Keratinocyte (primary cell): ENCODE data around the gene SMARCA4. TPM values are rescaled to one million over a fixed set of nuclear protein-coding genes. Genes with fewer than 3 reads are reported as not detected.

Source experiments
- DNase-seq: peaks from one replicate; pipeline ENCODE4 v3.0.0-alpha.2; 2011; ENCODE audit warnings: low read depth, missing footprints, low spot score
- FAIRE-seq: peaks from 2 replicates; lab custom pipeline; 2011; peaks lifted over from hg19 to GRCh38; lab: Jason Lieb, UNC
- H2AFZ ChIP-seq: 2 replicates; pipeline ENCODE4 v1.6.0; 2012; ENCODE audit warnings: low read length, control low read depth, inconsistent platforms; ENCODE audit not compliant: control insufficient read depth
- H3K27ac ChIP-seq: 2 replicates; pipeline ENCODE4 v1.5.1; 2011; ENCODE audit warnings: low read length; ENCODE audit not compliant: control insufficient read depth, insufficient read depth
- H3K27me3 ChIP-seq: 3 replicates; pipeline ENCODE4 v1.6.0; 2011; ENCODE audit warnings: low read length; ENCODE audit not compliant: control insufficient read depth, insufficient read depth; ENCODE audit errors: extremely low read depth
- H3K36me3 ChIP-seq, 2 experiments: 2 replicates in 1 of 2; 3 replicates in 1 of 2; pipeline ENCODE4 v1.5.1; 2011; ENCODE audit warnings: low read length in 2 of 2, mild to moderate bottlenecking in 1 of 2; ENCODE audit not compliant: control insufficient read depth in 2 of 2, insufficient read depth in 2 of 2; ENCODE audit errors: extremely low read depth in 1 of 2
- H3K4me1 ChIP-seq: 3 replicates; pipeline ENCODE4 v1.5.1; 2011; ENCODE audit warnings: low read length; ENCODE audit not compliant: control insufficient read depth, insufficient read depth; ENCODE audit errors: extremely low read depth
- H3K4me2 ChIP-seq: 3 replicates; pipeline ENCODE4 v1.6.0; 2011; ENCODE audit warnings: low read depth, low read length; ENCODE audit not compliant: control insufficient read depth, insufficient read depth; ENCODE audit errors: extremely low read depth
- H3K4me3 ChIP-seq, 3 experiments: fragments of 200-600 bp in 1 of 3; sonication (generic) in 1 of 3; 2 replicates in 2 of 3; 3 replicates in 1 of 3; pipeline ENCODE4 v1.5.1; 2011 to 2016; ENCODE audit warnings: low read length in 3 of 3, mild to moderate bottlenecking in 3 of 3, control low read depth in 2 of 3, inconsistent platforms in 1 of 3, low read depth in 1 of 3, mixed read lengths in 1 of 3, mixed run types in 1 of 3, moderate library complexity in 1 of 3; ENCODE audit not compliant: control insufficient read depth in 2 of 3, insufficient read depth in 2 of 3; ENCODE audit errors: extremely low read depth in 1 of 3
- H3K79me2 ChIP-seq: 2 replicates; pipeline ENCODE4 v1.6.0; 2012; ENCODE audit warnings: low read length; ENCODE audit not compliant: control insufficient read depth, insufficient read depth
- H3K9ac ChIP-seq: 3 replicates; pipeline ENCODE4 v1.6.0; 2011; ENCODE audit warnings: low read length; ENCODE audit not compliant: control insufficient read depth, insufficient read depth; ENCODE audit errors: extremely low read depth
- H3K9me1 ChIP-seq: 3 replicates; pipeline ENCODE4 v1.6.0; 2011; ENCODE audit warnings: low read length; ENCODE audit not compliant: control insufficient read depth, insufficient read depth; ENCODE audit errors: extremely low read depth
- H3K9me3 ChIP-seq: 2 replicates; pipeline ENCODE4 v1.5.1; 2012; ENCODE audit warnings: low read depth, low read length; ENCODE audit not compliant: control insufficient read depth
- H4K20me1 ChIP-seq: 3 replicates; pipeline ENCODE4 v1.6.0; 2011; ENCODE audit warnings: low read length; ENCODE audit not compliant: control insufficient read depth, insufficient read depth; ENCODE audit errors: extremely low read depth
- EZH2 ChIP-seq: IDR thresholded peaks from one replicate; pipeline ENCODE4 v1.6.1; 2012; ENCODE audit warnings: inconsistent platforms, mild to moderate bottlenecking, low read length, moderate library complexity
- dilution Hi-C: fragments of 300-500 bp; cut with MboI; formaldehyde crosslinking; loops from one replicate; pipeline ENCODE4 v1.7.0; 2020; ENCODE audit warnings: low sequenced_read_pairs; ENCODE audit not compliant: extremely low pct_ligation_motif_present
- polyA plus RNA-seq, 5 experiments: library from polyadenylated mRNA; depleted of rRNA in 3 of 5; stranded (reverse) in 3 of 5; stranded (forward) in 1 of 5; unstranded in 1 of 5; fragments of >200 nt; gene quantifications; 1 replicate in 1 of 5; 2 replicates in 3 of 5; 3 replicates in 1 of 5; pipeline versions ENCODE4 v1.2.1 to v1.2.3, GENCODE V29; 2011 to 2012; ENCODE audit warnings: missing spikeins in 2 of 5, low read depth in 1 of 5, low replicate concordance in 1 of 5
- TF ChIP-seq, protein P1 (sequence below), 3 experiments: IDR thresholded peaks in 1 of 3; conservative IDR thresholded peaks in 1 of 3; optimal IDR thresholded peaks in 1 of 3; 2 replicates in 2 of 3; 3 replicates in 1 of 3; pipeline versions ENCODE3 to v1.5.1; 2011; ENCODE audit warnings: low read length in 3 of 3, mild to moderate bottlenecking in 3 of 3, moderate library complexity in 2 of 3, control low read depth in 1 of 3, inconsistent platforms in 1 of 3; ENCODE audit not compliant: insufficient read depth in 2 of 3; ENCODE audit errors: extremely low read depth in 1 of 3

Gene SMARCA4
- polyA plus RNA-seq, 1 donor (not counting 4 experiments of a cell fraction or from before 2014, with no cell fraction given): 33.1 TPM

DNA sequence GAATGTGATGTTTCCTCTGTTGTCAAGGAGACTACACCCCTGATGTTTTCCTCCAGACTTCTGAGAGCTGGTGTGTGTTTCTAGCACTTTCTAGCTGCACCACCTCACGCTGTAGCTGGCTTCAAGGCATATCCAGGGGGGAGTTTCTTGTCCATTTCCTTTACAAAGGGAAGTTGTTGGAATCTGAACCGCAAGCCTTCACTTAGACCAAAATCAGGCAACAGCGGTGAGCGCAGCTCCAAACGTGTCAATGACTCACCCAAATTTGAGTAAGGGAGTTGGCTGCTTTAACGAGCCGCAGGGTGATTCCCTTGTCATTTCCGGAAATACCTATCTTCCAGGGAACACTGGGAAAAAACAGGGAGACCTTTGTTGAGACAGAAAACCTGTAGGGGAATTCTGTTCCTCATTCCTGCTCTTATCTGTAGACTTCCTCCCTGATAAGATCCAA lies 130.9 kb downstream of the SMARCA4 start:
- TF ChIP-seq, protein P1, sequence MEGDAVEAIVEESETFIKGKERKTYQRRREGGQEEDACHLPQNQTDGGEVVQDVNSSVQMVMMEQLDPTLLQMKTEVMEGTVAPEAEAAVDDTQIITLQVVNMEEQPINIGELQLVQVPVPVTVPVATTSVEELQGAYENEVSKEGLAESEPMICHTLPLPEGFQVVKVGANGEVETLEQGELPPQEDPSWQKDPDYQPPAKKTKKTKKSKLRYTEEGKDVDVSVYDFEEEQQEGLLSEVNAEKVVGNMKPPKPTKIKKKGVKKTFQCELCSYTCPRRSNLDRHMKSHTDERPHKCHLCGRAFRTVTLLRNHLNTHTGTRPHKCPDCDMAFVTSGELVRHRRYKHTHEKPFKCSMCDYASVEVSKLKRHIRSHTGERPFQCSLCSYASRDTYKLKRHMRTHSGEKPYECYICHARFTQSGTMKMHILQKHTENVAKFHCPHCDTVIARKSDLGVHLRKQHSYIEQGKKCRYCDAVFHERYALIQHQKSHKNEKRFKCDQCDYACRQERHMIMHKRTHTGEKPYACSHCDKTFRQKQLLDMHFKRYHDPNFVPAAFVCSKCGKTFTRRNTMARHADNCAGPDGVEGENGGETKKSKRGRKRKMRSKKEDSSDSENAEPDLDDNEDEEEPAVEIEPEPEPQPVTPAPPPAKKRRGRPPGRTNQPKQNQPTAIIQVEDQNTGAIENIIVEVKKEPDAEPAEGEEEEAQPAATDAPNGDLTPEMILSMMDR (optimal IDR thresholded peaks at IDR 0.05 in 1 of 3, IDR thresholded peaks at IDR 0.05 in 1 of 3, conservative IDR thresholded peaks at IDR 0.05 in 1 of 3; ENCODE audit: extremely low read depth in 1 of 3, insufficient read depth in 2 of 3, low read length in 3 of 3): no peak
- no peak for TF ChIP-seq EZH2
- peaks cover 56% of the 10 kb centered on the region for H3K4me1 ChIP-seq
- H4K20me1 ChIP-seq: peaks cover 37% of the 10 kb centered on the region
- peak; percentile 61 for FAIRE-seq
- H3K79me2 ChIP-seq: peaks cover 69% of the 10 kb centered on the region
- no peak overlapping the region for H2AFZ ChIP-seq
- H3K4me3 ChIP-seq: peak overlapping the region; percentile 75 to 98 (median 78)
- no peaks in the 10 kb centered on the region for H3K27me3 ChIP-seq
- peaks cover 26 to 47% of the 10 kb centered on the region in 2 experiments for H3K36me3 ChIP-seq
- peaks cover 3% of the 10 kb centered on the region for H3K9me1 ChIP-seq
- peak overlapping the region; percentile 90 for H3K27ac ChIP-seq
- peak overlapping the region; percentile 94 for H3K9ac ChIP-seq
- H3K9me3 ChIP-seq: no peaks in the 10 kb centered on the region
- dilution Hi-C loops: no loop called here
- no peak for DNase-seq
- H3K4me2 ChIP-seq: peak overlapping the region; percentile 70

DNA sequence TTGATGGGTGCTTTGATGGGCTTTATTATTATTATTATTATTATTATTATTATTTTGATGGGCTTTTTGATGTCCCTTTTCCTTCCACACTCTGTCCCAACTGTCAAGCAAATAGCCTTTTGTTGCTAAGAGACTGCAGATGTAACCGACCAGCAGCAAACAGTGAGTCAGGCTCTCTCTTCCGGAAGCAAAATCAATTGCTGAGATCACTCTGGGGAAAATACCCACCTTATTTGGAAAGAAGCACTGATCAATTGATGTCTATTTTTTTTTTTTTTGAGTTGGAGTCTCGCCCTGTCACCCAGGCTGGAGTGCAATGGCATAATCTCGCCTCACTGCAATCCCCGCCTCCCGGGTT lies 131.3 kb downstream of the SMARCA4 start:
- H3K4me1 ChIP-seq: peaks cover 60% of the 10 kb centered on the region
- TF ChIP-seq, protein P1 (optimal IDR thresholded peaks at IDR 0.05 in 1 of 3, IDR thresholded peaks at IDR 0.05 in 1 of 3, conservative IDR thresholded peaks at IDR 0.05 in 1 of 3; ENCODE audit: extremely low read depth in 1 of 3, insufficient read depth in 2 of 3, low read length in 3 of 3): no peak
- TF ChIP-seq EZH2: no peak
- no peak for FAIRE-seq
- dilution Hi-C loops: no loop called here
- H3K9ac ChIP-seq: peak overlapping the region; percentile 94
- H3K79me2 ChIP-seq: peaks cover 73% of the 10 kb centered on the region
- H3K36me3 ChIP-seq: peaks cover 27 to 52% of the 10 kb centered on the region in 2 experiments
- peak overlapping the region; percentile 70 for H3K4me2 ChIP-seq
- no peaks in the 10 kb centered on the region for H3K27me3 ChIP-seq
- H3K4me3 ChIP-seq: peak overlapping the region; percentile 75 to 98 (median 78)
- H3K9me1 ChIP-seq: peaks cover 3% of the 10 kb centered on the region
- peaks cover 41% of the 10 kb centered on the region for H4K20me1 ChIP-seq
- H3K27ac ChIP-seq: peak overlapping the region; percentile 90
- no peak for DNase-seq
- no peaks in the 10 kb centered on the region for H3K9me3 ChIP-seq
- H2AFZ ChIP-seq: no peak overlapping the region
